Uterus (tissue), 4 donors: ENCODE data around the gene FRK. TPM values are rescaled to one million over a fixed set of nuclear protein-coding genes. Genes with fewer than 3 reads are reported as not detected.
"Not testable (repeated sequence)": the region's sequence is repeated elsewhere in the genome, so short reads cannot be mapped to it uniquely, and the experiment has no call there.

Source experiments
- DNase-seq, 2 donors: peaks; one replicate each; pipeline ENCODE4 v3.0.0-alpha.2; 2019 to 2020
- H3K27ac ChIP-seq, 2 donors: fragments of 200-600 bp; sonication (generic); 1 replicate in 1 of 2; 2 replicates in 1 of 2; pipeline ENCODE4 v1.5.1; 2016 to 2018
- H3K27me3 ChIP-seq, 2 donors: fragments of 200-600 bp; sonication (generic); one replicate each; pipeline ENCODE4 v1.5.1; 2018 to 2019; ENCODE audit warnings: control low read depth in 1 of 2
- H3K36me3 ChIP-seq, 2 donors: fragments of 200-600 bp; sonication (generic); one replicate each; pipeline ENCODE4 v1.5.1; 2019; ENCODE audit warnings: control low read depth in 1 of 2
- H3K4me1 ChIP-seq, 2 donors: fragments of 200-600 bp; sonication (generic); one replicate each; pipeline ENCODE4 v1.5.1; 2018 to 2019; ENCODE audit warnings: control low read depth in 1 of 2
- H3K4me3 ChIP-seq, 2 donors: fragments of 200-600 bp; sonication (generic); 1 replicate in 1 of 2; 2 replicates in 1 of 2; pipeline ENCODE4 v1.5.1; 2018 to 2019; ENCODE audit warnings: mild to moderate bottlenecking in 1 of 2
- H3K9me3 ChIP-seq, 2 donors: fragments of 200-600 bp; sonication (generic); one replicate each; pipeline ENCODE4 v1.5.1; 2019; ENCODE audit warnings: control low read depth in 1 of 2
- CTCF ChIP-seq, 4 experiments: fragments of 200-600 bp in 2 of 4; fragments of 450-650 bp in 2 of 4; sonication (generic) in 2 of 4; IDR thresholded peaks; one replicate each; pipeline ENCODE4 v1.5.1; 2016 to 2019; ENCODE audit warnings: antibody characterized with exemption in 4 of 4, mild to moderate bottlenecking in 2 of 4, moderate library complexity in 1 of 4
- POLR2A ChIP-seq, 2 donors: fragments of 450-650 bp; IDR thresholded peaks; one replicate each; pipeline ENCODE4 v1.6.1; 2016; ENCODE audit warnings: antibody characterized with exemption in 2 of 2, mild to moderate bottlenecking in 1 of 2, moderate library complexity in 1 of 2
- intact Hi-C: fragments of 100-400 bp; cut with DNase I; formaldehyde crosslinking; loops from one replicate; pipeline ENCODE4 v1.15.1; 2023; ENCODE audit warnings: low total_unique reads
- total RNA-seq, 4 donors: library from RNA; depleted of rRNA in 3 of 4; stranded (reverse); fragments of >200 nt in 3 of 4; gene quantifications; one replicate each; pipeline versions ENCODE4 v1.1.0 to v1.2.4, GENCODE V29; 2014 to 2023
- donor health status: DM: yes; HTN: yes; CAD: no.

Gene FRK
- total RNA-seq, 4 donors from 2014 or later: 1.8 to 8.2 (median 2.3) TPM

- H3K27ac ChIP-seq: no peak overlapping the region
- intact Hi-C loops: no loop called here
- TF ChIP-seq POLR2A (IDR thresholded peaks at IDR 0.05) (no peak), CTCF (IDR thresholded peaks at IDR 0.05) (no peak)
- H3K9me3 ChIP-seq: no peaks in the 10 kb centered on the region
- H3K27me3 ChIP-seq: no peaks in the 10 kb centered on the region
- no peaks in the 10 kb centered on the region for H3K4me1 ChIP-seq
- H3K4me3 ChIP-seq: no peak overlapping the region
- no peaks in the 10 kb centered on the region for H3K36me3 ChIP-seq
- DNase-seq: no peak
Measured at GRCh38 chr6:115947966-115948541, 112.6 kb downstream of the FRK start.

GRCh38 chr6:115945812-115946211 is 114.9 kb downstream of the FRK start:
- intact Hi-C loops: no loop called here
- TF ChIP-seq CTCF (IDR thresholded peaks at IDR 0.05) (no peak), POLR2A (IDR thresholded peaks at IDR 0.05) (no peak)
- H3K27ac ChIP-seq: no peak overlapping the region
- DNase-seq: no peak
- H3K9me3 ChIP-seq: no peaks in the 10 kb centered on the region
- H3K36me3 ChIP-seq: no peaks in the 10 kb centered on the region
- no peak overlapping the region for H3K4me3 ChIP-seq
- H3K4me1 ChIP-seq: no peaks in the 10 kb centered on the region
- no peaks in the 10 kb centered on the region for H3K27me3 ChIP-seq

- Histone ChIP-seq H3K4me1 (no peaks in the 10 kb centered on the region), H3K4me3 (no peak overlapping the region), H3K27ac (no peak overlapping the region), H3K36me3 (no peaks in the 10 kb centered on the region), H3K27me3 (no peaks in the 10 kb centered on the region), H3K9me3 (no peaks in the 10 kb centered on the region)
- TF ChIP-seq CTCF (IDR thresholded peaks at IDR 0.05) (no peak), POLR2A (IDR thresholded peaks at IDR 0.05) (no peak)
- intact Hi-C loops: no loop called here
- DNase-seq: no peak
Measured at GRCh38 chr6:115945306-115945705, 115.4 kb downstream of the FRK start.

- intact Hi-C loops, H3K27ac ChIP-seq, H3K27me3 ChIP-seq, H3K4me1 ChIP-seq, H3K4me3 ChIP-seq, H3K9me3 ChIP-seq, H3K36me3 ChIP-seq, DNase-seq: not testable (repeated sequence)
Measured at GRCh38 chr6:115944829-115945228, 115.9 kb downstream of the FRK start.

- H3K4me3 ChIP-seq, H3K4me1 ChIP-seq, H3K27me3 ChIP-seq, intact Hi-C loops, H3K9me3 ChIP-seq, DNase-seq, H3K27ac ChIP-seq, H3K36me3 ChIP-seq: not testable (repeated sequence)
Measured at GRCh38 chr6:115937502-115937901, 123.2 kb downstream of the FRK start.

GRCh38 chr6:115935361-115935760 is 125.3 kb downstream of the FRK start:
- Histone ChIP-seq H3K9me3 (no peaks in the 10 kb centered on the region), H3K36me3 (no peaks in the 10 kb centered on the region), H3K27me3 (no peaks in the 10 kb centered on the region), H3K4me1 (no peaks in the 10 kb centered on the region), H3K27ac (no peak overlapping the region), H3K4me3 (no peak overlapping the region)
- intact Hi-C loops: no loop called here
- no peak for DNase-seq
- TF ChIP-seq CTCF (IDR thresholded peaks at IDR 0.05) (no peak), POLR2A (IDR thresholded peaks at IDR 0.05) (no peak)
